HG02798 (cell line): ENCODE measurements around the gene NCF2.
"Not testable (repeated sequence)": the region's sequence is repeated elsewhere in the genome, so short reads cannot be mapped to it uniquely, and the experiment has no call there.

Source experiments
- ATAC-seq: cut with Tn5 transposase; IDR thresholded peaks from one replicate; pipeline ENCODE4 v1.9.1; 2021; ENCODE audit warnings: mild to moderate bottlenecking; ENCODE audit not compliant: unreplicated experiment, poor library complexity

NCF2 gene

DNA sequence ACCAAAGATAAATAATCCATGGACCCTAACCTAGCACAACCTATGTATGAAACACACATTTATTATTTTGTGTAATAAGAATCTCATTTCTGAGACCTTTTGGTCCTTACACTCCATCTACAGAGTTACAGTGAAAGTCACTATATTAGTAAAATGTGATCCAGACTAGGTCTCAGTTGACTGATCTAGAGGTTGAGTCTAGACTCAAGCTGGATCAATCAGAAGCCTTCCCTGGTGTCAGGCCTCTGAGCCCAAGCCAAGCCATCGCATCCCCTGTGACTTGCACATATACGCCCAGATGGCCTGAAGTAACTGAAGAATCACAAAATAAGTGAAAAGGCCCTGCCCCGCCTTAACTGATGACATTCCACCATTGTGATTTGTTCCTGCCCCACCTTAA, 22.7 kb upstream of the NCF2 start:
- not testable (repeated sequence) for ATAC-seq

DNA sequence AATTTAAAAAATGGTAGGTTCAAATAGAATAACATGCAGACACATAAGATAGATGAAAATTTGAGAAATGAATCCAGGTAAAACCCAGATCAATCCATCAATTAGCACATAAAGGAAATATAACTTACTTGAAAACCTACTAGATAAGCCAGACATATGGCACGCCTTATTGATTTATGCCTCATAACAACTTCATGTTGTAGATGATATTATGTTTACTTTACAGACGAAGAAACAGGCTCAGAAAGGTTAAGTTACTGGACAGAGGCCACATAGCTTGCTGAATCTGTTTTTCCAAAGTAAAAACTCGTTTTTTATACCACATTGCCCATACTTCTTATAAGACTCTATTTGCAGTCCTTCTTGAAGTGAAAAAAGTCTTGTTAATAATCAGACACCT, 22.1 kb upstream of the NCF2 start:
- no peak for ATAC-seq

DNA sequence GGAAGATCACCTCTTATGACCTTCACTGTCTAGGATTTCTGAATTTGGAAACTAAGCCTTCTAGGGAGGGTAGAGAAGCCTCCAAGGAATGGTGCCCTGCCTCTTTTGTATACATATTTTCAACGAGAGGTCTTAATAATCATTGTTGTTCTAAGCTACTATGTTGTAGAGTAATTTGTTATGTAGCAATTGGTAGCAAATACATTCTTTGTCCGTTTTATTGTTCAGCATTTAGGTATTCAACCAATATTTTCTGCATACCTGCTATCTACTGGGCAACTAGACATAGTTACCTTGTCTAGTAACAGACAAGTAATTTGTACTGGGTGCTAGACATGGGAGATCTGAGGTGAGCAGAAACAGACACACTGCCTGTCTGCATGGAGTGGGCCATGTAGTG, 20.8 kb upstream of the NCF2 start:
- no peak for ATAC-seq

DNA sequence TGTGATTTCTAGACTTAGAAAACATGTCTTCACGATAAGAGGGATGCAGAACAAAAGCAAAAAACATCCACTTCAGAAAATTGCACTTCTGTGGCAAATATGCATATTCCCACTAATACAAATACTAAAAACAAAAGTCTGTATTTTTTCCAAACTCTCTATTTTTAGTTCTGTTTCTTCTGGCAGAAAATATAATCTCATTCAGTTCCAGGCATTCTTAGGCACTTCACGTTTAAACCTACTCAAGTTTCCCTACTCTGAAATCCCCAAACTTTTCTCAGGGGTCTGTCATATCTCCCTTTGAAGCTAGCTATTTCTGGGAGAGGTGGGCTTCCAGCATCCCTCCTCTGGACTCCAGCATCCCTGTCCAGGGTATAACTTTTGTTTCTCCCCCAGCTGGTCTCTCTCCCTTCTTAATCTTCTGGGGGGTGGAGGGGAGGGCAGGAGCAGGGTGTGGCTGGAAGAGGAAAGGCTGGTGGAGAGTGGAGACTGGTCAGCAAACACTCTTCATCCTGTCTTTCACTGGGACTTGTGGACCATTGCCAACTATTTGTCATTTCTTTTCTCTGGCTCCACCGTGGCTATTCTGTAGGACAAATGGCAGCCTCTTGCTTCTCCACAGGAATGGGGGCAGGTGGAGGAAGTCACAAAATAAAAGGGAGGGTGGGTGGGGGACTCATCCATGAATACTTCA, 19.6 kb upstream of the NCF2 start:
- ATAC-seq = no peak

DNA sequence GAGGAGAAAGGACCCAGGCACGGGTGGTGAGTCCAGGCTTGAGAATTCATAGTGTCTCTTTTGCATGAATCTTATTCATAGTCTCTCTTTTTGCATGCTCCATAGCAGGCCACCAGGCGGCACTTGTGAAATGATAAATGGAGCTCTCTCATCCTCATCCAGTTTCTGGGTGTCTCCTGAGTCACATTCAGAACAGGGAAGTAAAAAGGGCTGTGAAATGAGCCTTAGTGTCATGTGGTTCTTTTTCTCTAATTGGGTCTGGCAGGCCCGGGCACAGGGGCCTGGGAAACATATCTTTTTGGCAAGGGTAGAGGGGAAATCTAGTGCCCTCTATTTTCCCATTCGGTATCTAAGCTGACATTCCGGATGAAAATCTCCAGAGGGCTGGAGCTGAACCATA, 19.1 kb upstream of the NCF2 start:
- peak; percentile 39 for ATAC-seq

DNA sequence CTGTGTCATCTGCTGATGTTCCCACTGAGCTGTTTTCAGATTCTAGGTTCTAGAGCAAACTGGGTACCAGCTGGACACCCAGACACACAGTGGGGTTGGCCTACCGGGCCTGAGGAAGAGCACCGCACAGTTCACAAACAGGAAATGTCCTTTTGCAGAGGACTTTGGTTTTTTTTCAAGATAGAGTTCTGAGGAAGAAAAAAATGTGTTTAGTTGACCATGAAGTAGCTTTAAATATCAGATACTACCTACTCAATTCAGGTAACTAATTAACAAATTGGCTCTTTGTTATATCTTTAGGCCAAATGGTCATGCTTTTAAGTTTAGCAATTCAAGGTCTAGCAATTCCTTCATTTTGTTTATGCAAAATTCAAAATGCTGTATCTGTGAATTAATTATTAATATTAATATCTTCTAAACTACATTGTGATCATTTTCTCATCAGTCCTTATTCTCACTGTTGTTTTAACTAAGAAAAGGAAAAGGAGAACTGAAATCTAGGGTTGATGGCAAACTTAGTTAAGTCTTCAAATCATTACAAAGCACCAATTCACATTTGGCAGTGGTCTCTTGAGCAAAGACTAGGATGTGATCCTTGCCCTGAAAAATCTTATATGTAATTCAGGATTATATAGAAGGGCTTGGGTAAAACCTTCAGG, 17.2 kb upstream of the NCF2 start:
- ATAC-seq = peak; percentile 21

DNA sequence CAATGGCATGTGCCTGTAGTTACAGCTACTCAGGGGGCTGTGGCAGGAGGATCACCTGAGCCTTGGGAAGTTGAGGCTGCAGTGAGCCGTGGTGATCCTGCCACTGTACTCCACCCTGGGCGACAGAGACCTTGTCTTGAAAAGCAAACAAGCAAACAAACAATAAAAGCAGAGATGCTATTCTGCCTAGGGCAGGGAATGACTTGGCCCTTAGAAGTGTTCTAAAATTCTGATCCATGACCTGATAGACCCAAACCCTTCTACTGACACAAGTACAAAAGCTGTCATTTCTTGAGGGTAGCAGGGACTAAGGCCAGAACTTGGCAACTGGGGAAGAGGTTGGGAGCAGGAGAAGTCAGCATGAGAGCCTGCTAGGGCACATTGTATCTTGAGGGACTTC, 15.6 kb upstream of the NCF2 start:
- ATAC-seq = no peak

DNA sequence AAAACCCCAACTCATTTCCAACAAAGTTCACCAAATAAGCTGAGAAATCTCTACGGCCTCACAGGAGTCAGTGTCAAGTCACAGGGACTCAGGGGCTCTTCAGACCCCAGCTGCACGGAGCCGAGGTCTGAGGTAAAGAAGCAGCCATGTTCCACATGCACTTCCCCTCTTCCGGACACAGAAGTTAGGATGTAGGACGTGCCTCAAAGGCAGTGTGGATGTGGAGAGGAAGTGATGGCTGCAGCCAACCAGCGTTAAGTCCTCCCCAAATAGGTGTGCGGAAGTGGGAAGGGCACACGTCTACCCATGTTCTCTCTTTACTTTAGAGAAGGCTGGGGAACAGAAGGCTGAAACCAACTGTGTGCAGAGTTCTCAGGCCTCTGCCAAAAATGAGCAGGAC, 14.6 kb upstream of the NCF2 start:
- peak; percentile 33 for ATAC-seq

DNA sequence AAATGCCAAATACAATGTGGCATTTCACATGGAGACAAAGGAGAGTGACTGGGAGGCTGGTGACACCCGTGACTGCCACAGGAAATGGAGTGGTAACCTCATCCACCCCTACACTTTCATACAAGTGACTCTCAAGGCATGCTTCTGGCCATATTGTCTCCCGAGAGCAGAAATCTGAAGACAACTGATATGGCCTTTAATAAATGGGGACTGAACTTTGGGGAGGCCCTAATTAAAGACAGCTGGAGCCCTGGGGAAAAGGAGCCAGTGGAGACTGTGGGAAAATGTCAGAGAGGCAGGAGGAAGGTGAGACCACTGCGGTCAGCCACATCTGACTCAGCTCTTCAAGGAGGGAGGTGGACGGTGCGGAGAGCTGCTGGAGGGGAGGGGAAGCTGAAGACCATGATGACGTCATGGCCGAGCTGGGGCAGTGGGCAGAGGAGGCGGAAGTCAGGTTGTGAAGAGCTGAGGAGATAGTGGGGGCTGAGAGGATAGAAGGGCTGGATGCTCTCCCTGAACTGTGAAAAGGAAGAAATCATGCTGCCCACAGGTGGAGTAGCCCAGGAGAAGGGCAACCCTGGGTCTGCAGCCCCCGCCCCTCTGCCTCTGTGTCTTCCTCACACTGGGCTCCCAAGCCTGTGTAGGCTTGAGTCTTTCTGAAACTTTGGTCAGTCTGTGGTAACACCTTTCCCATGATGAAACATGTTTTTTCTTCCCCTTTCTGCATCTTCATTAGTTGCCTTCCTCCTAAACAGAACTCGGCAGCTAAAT, 14.0 kb upstream of the NCF2 start:
- peak; percentile 59 for ATAC-seq

DNA sequence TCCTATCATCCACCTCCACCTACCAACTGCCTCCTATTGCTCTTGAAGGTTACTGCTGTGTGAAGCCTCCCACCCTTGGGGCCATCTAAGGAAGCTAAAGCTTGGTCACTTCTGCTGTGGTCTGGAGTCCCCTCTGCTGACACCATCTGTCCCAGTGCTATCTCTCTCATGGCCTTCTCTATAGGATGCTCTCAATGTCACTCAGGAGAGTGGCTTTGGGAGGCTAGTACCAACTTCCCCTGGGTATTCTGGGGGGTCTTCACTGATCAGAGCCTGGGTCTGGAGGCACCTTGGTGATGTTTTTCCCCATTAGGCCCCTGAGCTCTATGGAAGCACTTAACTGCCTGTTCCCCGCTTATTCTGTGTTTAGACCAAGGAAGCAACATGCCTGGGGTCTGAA, 12.3 kb upstream of the NCF2 start:
- ATAC-seq = no peak

DNA sequence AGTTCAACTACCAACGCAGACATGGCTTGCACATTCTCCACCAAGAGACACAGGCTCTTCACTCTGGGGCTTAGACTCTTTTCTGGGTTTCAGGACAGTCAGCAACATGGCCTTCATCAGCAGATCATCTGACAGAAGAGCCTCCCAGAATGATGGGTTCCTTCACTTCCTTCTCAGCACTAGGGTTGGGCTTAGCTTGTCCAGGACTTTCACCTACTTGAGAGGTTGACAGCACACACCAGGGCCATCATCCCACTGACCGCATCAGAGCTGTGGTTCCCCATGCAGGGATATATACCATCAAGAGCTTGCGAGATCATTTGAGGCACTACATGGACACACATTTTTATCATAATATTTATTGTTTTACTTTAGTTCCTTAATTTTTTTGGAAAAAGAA, 10.4 kb upstream of the NCF2 start:
- no peak for ATAC-seq

DNA sequence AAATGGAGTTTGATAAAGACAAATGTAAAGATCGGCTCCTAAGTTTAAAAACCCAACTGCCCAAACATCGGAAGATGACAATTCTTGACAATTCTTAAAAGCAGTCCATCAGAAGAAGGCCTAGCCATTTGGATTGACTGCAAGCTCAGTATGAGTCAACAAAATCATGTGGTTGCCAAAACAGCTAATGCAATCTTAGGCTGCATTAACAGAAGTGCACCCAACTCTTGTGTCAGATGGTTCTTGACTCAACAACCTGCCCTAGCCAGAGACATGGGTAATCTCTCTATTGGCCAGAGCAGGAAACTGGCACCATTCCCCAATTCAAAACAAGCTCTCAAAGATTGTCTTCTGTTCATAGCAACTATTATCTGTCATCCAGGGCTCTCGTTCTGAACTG, 9.9 kb upstream of the NCF2 start:
- no peak for ATAC-seq

DNA sequence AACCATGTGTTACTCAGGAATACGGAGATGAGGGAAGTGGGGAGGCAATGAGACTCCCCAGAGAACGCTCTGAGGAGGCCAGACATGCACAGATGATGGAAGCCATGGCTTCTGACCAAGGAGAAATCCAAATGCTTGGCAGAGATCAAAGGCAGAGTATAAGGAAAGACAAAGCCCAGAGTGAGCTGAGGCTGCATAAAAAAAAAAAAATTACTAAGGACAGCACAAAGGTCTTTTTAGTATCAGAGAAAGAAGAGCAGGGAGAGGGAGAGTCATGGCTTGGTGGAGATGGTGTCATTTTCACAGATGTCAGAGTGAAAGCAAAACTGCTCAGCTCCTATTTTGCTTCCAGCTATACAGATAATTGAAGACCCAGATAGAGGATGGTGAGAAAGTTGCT, 8.1 kb upstream of the NCF2 start:
- peak; percentile 68 for ATAC-seq

DNA sequence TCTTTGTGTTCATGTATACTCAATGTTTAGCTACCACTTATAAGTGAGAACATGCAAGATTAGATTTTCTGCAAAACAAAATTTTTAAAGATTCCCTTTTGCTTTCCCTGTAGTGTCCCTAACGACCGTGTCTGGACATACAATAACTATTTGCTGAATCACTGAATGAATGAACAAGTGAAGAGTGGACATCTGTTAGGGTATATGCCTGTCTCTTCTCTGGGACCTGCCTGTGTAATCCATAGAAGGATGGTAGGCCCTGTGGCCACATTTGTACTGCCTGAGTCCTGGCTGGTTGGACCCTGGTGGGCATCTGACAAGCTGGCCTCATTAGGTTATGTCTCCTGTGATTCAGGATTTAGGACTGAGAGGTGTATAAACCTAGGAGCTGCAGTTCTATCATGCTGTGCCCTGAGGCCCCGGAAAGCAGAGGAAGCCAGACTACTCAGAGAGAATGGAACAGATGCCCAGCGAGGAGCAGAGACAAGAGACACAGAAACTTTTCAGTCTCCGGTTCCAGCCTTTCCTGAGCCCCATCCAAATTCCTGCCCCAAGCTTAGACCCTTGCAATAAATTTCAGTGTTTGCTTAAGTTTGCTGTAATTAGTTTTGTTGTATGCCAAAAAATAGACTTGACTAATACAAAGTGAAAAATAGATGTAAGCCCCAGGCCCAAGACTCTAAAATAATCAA, 7.5 kb upstream of the NCF2 start:
- no peak for ATAC-seq

DNA sequence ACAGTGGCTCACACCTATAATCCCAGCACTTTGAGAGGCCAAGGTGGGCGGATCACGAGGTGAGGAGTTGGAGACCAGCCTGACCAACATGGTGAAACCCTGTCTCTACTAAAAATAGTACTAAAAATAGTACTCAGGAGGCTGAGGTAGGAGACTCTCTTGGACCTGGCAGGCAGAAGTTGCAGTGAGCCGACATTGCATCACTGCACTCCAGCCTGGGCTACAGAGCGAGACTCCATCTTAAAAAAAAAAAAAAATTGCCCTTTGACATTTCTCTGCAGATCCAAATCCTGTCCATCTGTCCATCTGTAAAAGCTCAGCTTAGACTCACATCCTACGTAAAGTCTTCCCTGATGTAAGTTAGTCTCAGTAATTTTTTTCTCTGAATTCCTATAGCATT, 6.2 kb upstream of the NCF2 start:
- no peak for ATAC-seq

DNA sequence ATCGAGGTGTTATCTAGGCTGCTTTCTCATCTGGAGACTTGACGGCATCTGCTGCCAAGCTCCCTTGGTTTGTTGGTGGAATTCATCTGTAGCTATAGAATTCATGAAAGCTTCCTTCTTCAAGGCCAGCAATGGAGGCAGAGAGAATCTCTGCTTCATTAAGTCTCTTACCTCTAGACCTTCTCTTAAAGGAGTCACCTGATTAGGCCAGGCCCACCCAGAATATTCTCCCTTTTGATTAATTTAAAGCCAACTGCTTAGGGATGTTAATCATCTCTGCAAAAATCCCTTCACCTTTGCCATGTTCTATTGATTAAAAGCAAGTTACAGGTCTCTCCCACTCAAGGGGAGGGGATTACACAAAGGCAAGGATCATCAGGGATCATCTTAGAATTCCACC, 5.3 kb upstream of the NCF2 start:
- ATAC-seq = no peak

DNA sequence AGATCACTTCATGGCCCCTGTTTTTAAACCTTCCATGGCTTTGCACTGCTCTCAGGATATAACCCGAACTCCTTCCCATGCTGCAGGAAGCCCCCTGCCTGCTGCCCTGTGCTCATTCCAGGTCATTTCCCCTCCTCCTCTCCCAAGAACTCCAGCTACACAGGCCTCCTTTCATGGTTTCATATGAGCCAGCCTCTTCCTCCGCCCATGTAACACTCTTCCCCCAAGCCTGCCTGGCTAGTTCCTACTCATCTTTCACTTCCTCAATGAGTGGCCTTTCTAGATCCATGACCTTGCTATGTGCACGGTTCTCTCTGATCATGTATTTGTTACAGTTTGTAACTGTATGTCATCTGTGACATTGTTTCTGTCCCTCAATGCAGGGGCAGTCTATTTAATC, 3.1 kb upstream of the NCF2 start:
- ATAC-seq = peak; percentile 46

DNA sequence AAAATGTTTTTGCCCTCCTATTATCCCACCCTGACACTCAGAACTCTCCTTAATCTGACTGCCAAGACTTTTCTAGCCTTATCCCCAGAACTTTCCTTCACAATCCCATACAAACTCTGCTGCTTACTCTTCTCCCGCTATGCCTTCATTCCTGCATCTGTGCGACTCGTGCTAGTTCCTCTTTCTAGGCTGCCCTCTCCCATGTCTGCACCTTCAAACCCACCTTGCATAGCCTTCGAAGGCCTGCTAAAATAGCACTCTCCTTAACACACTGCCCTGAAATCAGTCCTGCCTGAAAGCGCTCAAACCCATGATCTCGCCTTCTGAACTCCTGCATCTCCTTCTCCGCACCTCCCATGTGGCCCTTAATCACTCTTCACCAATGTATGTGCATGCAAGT, 2.5 kb upstream of the NCF2 start:
- no peak for ATAC-seq

DNA sequence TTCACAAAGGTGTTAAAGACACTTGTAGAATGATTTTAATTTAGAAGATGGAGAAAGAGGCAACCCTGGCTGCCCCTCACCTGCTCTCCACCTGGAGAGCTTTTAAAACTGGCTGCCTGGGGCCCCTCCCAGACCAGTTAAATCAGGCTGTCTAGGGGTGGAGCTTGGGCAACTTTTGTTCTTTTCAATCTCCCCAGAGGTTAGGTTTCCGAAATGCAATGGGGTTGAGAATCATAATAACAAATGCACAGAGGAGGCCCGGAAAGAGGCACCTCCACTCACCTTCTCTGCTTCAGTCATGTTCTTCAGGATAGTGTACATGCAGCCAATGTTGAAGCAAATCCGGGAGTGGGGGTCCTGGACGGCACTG, 400 bp downstream of the NCF2 start:
- ATAC-seq = peak; percentile 12

DNA sequence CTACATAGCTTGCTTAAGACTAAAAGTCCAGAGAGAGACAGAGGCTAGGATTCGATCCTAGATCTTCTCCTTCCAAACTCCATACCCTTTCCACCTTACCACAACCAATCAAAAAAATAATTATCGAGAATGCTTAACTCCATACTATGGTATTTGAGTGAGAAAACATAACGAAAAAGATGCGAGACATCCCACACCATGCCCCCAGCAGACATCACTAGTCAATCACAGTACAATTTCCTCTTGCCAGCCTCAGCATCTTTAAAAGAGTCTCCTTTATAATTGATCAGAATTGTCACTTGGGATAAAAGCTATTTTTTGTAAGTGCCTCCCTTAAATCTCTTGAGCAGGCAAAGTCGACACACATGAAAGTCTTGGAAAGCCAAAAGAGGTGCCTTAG, 875 bp downstream of the NCF2 start:
- no peak for ATAC-seq

DNA sequence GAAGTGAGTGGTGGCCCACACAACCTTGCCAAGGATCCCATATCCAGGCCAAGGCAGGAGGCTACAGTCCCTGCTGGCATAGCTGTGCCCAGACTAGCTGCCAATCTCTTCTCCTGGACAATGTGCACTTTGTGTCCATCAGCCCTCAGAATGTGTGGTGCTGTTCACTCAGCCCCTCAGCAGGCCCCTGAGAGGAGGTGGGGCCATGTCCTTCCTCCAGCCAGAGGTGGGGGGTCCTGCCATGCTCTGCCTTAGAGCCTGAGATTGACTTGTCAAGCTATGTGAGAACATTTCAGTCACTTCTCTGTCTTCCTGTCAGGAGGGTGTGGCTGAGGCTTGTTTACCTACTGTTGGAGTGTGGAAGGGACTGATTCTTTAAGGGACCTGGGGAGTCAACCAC, 1.4 kb downstream of the NCF2 start:
- no peak for ATAC-seq
